MM.1S (cell line): ENCODE measurements around the gene OXLD1.

Experiments used
- CTCF ChIP-seq: fragments of 300-600 bp; sonication (generic); IDR thresholded peaks from 2 replicates; pipeline ENCODE4 v1.5.1; 2016; ENCODE audit warnings: antibody characterized with exemption, low read length, mixed read lengths
- EZH2 ChIP-seq: fragments of 300-600 bp; sonication (generic); optimal IDR thresholded peaks from 2 replicates; pipeline ENCODE3; 2017; ENCODE audit warnings: low read depth, mild to moderate bottlenecking, antibody characterized with exemption, low read length, mixed read lengths

- TF ChIP-seq CTCF (no peak), EZH2 (no peak)
These were observed 39.3 kb upstream of the OXLD1 start for GRCh38 chr17:81705518-81706231.
